ENCODE data around the gene RFX7.

RFX7 gene

GRCh38 chr15:56243163-56244037 lies at the start of gene RFX7:
TSS of gene RFX7 (minus strand) at chr15:56243879. CDS start at chr15:56243285, 594 bp downstream.
- Mint-ChIP-seq H3K36me3 (ENCODE audit: low read depth) (peaks cover 25% of the 10 kb centered on the region), H3K4me3 (peak within 1 kb of the TSS; percentile 99), H3K27ac (peak within 1 kb of the TSS; percentile 94), H3K27me3 (ENCODE audit: low read depth, poor library complexity) (no peaks in the 10 kb centered on the region), H3K4me1 (peaks cover 57% of the 10 kb centered on the region), H3K9me3 (peaks cover 18% of the 10 kb centered on the region)
- TF ChIP-seq, protein P1, sequence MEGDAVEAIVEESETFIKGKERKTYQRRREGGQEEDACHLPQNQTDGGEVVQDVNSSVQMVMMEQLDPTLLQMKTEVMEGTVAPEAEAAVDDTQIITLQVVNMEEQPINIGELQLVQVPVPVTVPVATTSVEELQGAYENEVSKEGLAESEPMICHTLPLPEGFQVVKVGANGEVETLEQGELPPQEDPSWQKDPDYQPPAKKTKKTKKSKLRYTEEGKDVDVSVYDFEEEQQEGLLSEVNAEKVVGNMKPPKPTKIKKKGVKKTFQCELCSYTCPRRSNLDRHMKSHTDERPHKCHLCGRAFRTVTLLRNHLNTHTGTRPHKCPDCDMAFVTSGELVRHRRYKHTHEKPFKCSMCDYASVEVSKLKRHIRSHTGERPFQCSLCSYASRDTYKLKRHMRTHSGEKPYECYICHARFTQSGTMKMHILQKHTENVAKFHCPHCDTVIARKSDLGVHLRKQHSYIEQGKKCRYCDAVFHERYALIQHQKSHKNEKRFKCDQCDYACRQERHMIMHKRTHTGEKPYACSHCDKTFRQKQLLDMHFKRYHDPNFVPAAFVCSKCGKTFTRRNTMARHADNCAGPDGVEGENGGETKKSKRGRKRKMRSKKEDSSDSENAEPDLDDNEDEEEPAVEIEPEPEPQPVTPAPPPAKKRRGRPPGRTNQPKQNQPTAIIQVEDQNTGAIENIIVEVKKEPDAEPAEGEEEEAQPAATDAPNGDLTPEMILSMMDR (IDR thresholded peaks at IDR 0.05) = no peak
- DNase-seq = peak; percentile 88

- Mint-ChIP-seq H3K27me3 (ENCODE audit: low read depth, poor library complexity) (no peaks in the 10 kb centered on the region), H3K9me3 (peaks cover 16% of the 10 kb centered on the region), H3K4me3 (no peak overlapping the region), H3K4me1 (no peaks in the 10 kb centered on the region), H3K36me3 (ENCODE audit: low read depth) (no peaks in the 10 kb centered on the region), H3K27ac (no peak overlapping the region)
- no peak for DNase-seq
- TF ChIP-seq, protein P1 (IDR thresholded peaks at IDR 0.05) = no peak
Observed at GRCh38 chr15:56292546-56293316, 49.1 kb upstream of the RFX7 start.

DNA sequence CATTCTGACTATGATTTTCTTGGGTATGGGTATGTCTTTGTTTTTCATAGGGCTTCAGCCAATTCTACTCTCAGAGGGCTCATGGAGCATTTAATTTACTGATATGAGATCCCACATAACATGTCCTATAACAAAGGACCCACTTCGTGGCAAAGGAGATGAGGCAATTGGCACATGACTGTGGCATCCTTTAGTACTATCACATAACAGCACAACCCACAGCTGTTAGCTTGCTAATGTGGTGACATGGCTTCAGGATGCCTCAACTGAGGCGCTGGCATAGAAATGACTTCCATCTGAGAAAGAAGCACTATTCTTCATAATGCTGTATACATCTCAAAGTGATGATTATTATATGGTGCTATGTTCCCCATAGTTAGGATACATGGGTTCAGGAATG lies 48.1 kb upstream of the RFX7 start:
- TF ChIP-seq, protein P1 (IDR thresholded peaks at IDR 0.05) = no peak
- Mint-ChIP-seq H3K4me3 (no peak overlapping the region), H3K27me3 (ENCODE audit: low read depth, poor library complexity) (no peaks in the 10 kb centered on the region), H3K36me3 (ENCODE audit: low read depth) (no peaks in the 10 kb centered on the region), H3K27ac (no peak overlapping the region), H3K4me1 (no peaks in the 10 kb centered on the region), H3K9me3 (peaks cover 16% of the 10 kb centered on the region)
- DNase-seq = no peak

GRCh38 chr15:56286213-56286612 lies 42.5 kb upstream of the RFX7 start:
- no peaks in the 10 kb centered on the region for H3K27me3 Mint-ChIP-seq (ENCODE audit: low read depth, poor library complexity)
- peaks cover 16% of the 10 kb centered on the region for H3K9me3 Mint-ChIP-seq
- TF ChIP-seq, protein P1 (IDR thresholded peaks at IDR 0.05) = no peak
- H3K4me1 Mint-ChIP-seq = no peaks in the 10 kb centered on the region
- no peak for DNase-seq
- H3K4me3 Mint-ChIP-seq = no peak overlapping the region
- H3K27ac Mint-ChIP-seq = no peak overlapping the region
- no peaks in the 10 kb centered on the region for H3K36me3 Mint-ChIP-seq (ENCODE audit: low read depth)

- Mint-ChIP-seq H3K36me3 (ENCODE audit: low read depth) (peaks cover 4% of the 10 kb centered on the region), H3K9me3 (peaks cover 17% of the 10 kb centered on the region), H3K4me3 (no peak overlapping the region), H3K4me1 (no peaks in the 10 kb centered on the region), H3K27me3 (ENCODE audit: low read depth, poor library complexity) (no peaks in the 10 kb centered on the region), H3K27ac (no peak overlapping the region)
- DNase-seq = no peak
- TF ChIP-seq, protein P1 (IDR thresholded peaks at IDR 0.05) = no peak
Observed at GRCh38 chr15:56281145-56281544, 37.5 kb upstream of the RFX7 start.

All from nephron progenitor cell (in vitro differentiated cells).